CD8-positive, alpha-beta memory T cell (primary cell): Measurements from ENCODE around the gene MAP3K14. TPM values are rescaled to one million over a fixed set of nuclear protein-coding genes. Genes with fewer than 3 reads are reported as not detected.

Experiments used
- CTCF ChIA-PET: fragments of 350-600 bp; sonication (Branson Sonifier 250); formaldehyde crosslinking; loops from one replicate; lab custom pipeline; 2021; ENCODE audit warnings: antibody characterized with exemption; lab: Charles Lee
- POLR2A ChIA-PET: fragments of 350-600 bp; sonication (Branson Sonifier 250); formaldehyde crosslinking; loops from one replicate; lab custom pipeline; 2021; ENCODE audit warnings: antibody characterized with exemption; lab: Charles Lee
- DNase-seq, 5 donors: peaks; one replicate each; pipeline versions ENCODE4 v3.0.0 to v3.0.0-alpha.2; 2020 to 2022; ENCODE audit warnings: mixed read lengths in 1 of 5
- H3K27ac ChIP-seq: one replicate; pipeline ENCODE4 v1.7.0; 2013; ENCODE audit warnings: low read depth, mild to moderate bottlenecking, low read length, moderate library complexity
- H3K27me3 ChIP-seq: 2 replicates; pipeline ENCODE4 v1.7.0; 2013; ENCODE audit warnings: low read length, mild to moderate bottlenecking; ENCODE audit not compliant: insufficient read depth, poor library complexity, severe bottlenecking
- H3K36me3 ChIP-seq: 2 replicates; pipeline ENCODE4 v1.7.0; 2013; ENCODE audit warnings: mild to moderate bottlenecking, low read length, moderate library complexity; ENCODE audit not compliant: insufficient read depth
- H3K4me1 ChIP-seq: 2 replicates; pipeline ENCODE4 v1.7.0; 2013; ENCODE audit warnings: mild to moderate bottlenecking, low read length, moderate library complexity; ENCODE audit not compliant: insufficient read depth
- H3K4me3 ChIP-seq: 2 replicates; pipeline ENCODE4 v1.7.0; 2013; ENCODE audit warnings: mild to moderate bottlenecking, low read length
- H3K9me3 ChIP-seq: 2 replicates; pipeline ENCODE4 v1.7.0; 2013; ENCODE audit warnings: mild to moderate bottlenecking, low read length
- H3K27ac Mint-ChIP-seq, 8 donors: one replicate each; pipeline ENCODE4 v1.8.0; 2020 to 2021; ENCODE audit warnings: mixed read lengths in 8 of 8, mild to moderate bottlenecking in 6 of 8, inconsistent platforms in 3 of 8, moderate library complexity in 3 of 8
- H3K27me3 Mint-ChIP-seq, 2 donors: one replicate each; pipeline ENCODE4 v1.8.0; 2020 to 2021; ENCODE audit warnings: mixed read lengths in 2 of 2, mild to moderate bottlenecking in 1 of 2, moderate library complexity in 1 of 2
- H3K36me3 Mint-ChIP-seq, 3 donors: one replicate each; pipeline ENCODE4 v1.8.0; 2020 to 2021; ENCODE audit warnings: mixed read lengths in 3 of 3, inconsistent platforms in 1 of 3, mild to moderate bottlenecking in 1 of 3
- H3K4me1 Mint-ChIP-seq, 3 donors: one replicate each; pipeline ENCODE4 v1.8.0; 2020 to 2021; ENCODE audit warnings: mixed read lengths in 3 of 3, inconsistent platforms in 1 of 3, mild to moderate bottlenecking in 1 of 3
- H3K4me3 Mint-ChIP-seq, 7 donors: one replicate each; pipeline ENCODE4 v1.8.0; 2020 to 2021; ENCODE audit warnings: mixed read lengths in 7 of 7, mild to moderate bottlenecking in 6 of 7, moderate library complexity in 4 of 7, inconsistent platforms in 2 of 7
- H3K9me3 Mint-ChIP-seq, 5 donors: one replicate each; pipeline ENCODE4 v1.8.0; 2020 to 2022; ENCODE audit warnings: mixed read lengths in 5 of 5, mild to moderate bottlenecking in 3 of 5, moderate library complexity in 2 of 5, inconsistent platforms in 1 of 5
- polyA plus RNA-seq: library from polyadenylated mRNA; unstranded; fragments of 300-500 nt; fragmentation: Illumina TruSeq; gene quantifications from one replicate; pipeline ENCODE4 v1.2.3, GENCODE V29; 2021
- total RNA-seq, 2 experiments: library from RNA; stranded (reverse); gene quantifications; one replicate each; pipeline ENCODE4 v1.2.3, GENCODE V29; 2021

The MAP3K14 gene
- total and polyA plus RNA-seq, 3 experiments from 2014 or later: 9.0 to 62.4 (median 60.2) TPM

GRCh38 chr17:45224671-45225050, 92.2 kb downstream of the MAP3K14 start:
- peak in 3 of 5 donors; percentile 26 to 58 (median 53) for DNase-seq
- Mint-ChIP-seq H3K36me3 (peaks cover 0 to 63% (median 0%) of the 10 kb centered on the region in 3 donors), H3K27me3 (peaks cover 0 to 3% of the 10 kb centered on the region in 2 donors), H3K9me3 (no peaks in the 10 kb centered on the region), H3K4me1 (peaks cover 59 to 69% (median 65%) of the 10 kb centered on the region in 3 donors), H3K27ac (peak overlapping the region; percentile 97 to 100 (median 100)), H3K4me3 (peak overlapping the region; percentile 96 to 100 (median 99))
- H3K27ac ChIP-seq: peak overlapping the region; percentile 98
- H3K4me3 ChIP-seq: peak overlapping the region; percentile 95
- no peaks in the 10 kb centered on the region for H3K27me3 ChIP-seq
- ChIA-PET POLR2A (interaction anchor here (2.6 to 13.4 kb wide), 2 partner anchors 21 to 76 kb away, joined by 26 to 189 read pairs; partner anchors contain the start of gene HEXIM1), CTCF (interaction anchor here (1.2 to 13.8 kb wide), 6 partner anchors 9 to 160 kb away, joined by 3 to 409 read pairs (median 18); partner anchors contain the start of genes ACBD4 and MAP3K14)
- peaks cover 62% of the 10 kb centered on the region for H3K4me1 ChIP-seq
- H3K36me3 ChIP-seq: no peaks in the 10 kb centered on the region
- no peaks in the 10 kb centered on the region for H3K9me3 ChIP-seq

GRCh38 chr17:45223539-45224528, 93.0 kb downstream of the MAP3K14 start:
- H3K4me1 Mint-ChIP-seq: peaks cover 59 to 69% (median 66%) of the 10 kb centered on the region in 3 donors
- H3K27me3 Mint-ChIP-seq: peaks cover 0 to 1% of the 10 kb centered on the region in 2 donors
- H3K27ac Mint-ChIP-seq: peak overlapping the region; percentile 92 to 100 (median 100)
- no peaks in the 10 kb centered on the region for H3K9me3 Mint-ChIP-seq
- H3K4me1 ChIP-seq: peaks cover 62% of the 10 kb centered on the region
- peaks cover 2 to 67% (median 2%) of the 10 kb centered on the region in 3 donors for H3K36me3 Mint-ChIP-seq
- ChIA-PET POLR2A (interaction anchor here (0.7 to 13.4 kb wide), 3 partner anchors 8 to 21 kb away, joined by 3 to 189 read pairs (median 4); no protein-coding TSS in a partner anchor), CTCF (interaction anchor here (0.9 to 13.8 kb wide), 7 partner anchors 10 to 163 kb away, joined by 3 to 409 read pairs (median 21); partner anchors contain the start of gene ACBD4)
- H3K9me3 ChIP-seq: no peaks in the 10 kb centered on the region
- peak overlapping the region; percentile 96 to 100 (median 99) for H3K4me3 Mint-ChIP-seq
- no peaks in the 10 kb centered on the region for H3K27me3 ChIP-seq
- H3K27ac ChIP-seq: peak overlapping the region; percentile 98
- peak overlapping the region; percentile 95 for H3K4me3 ChIP-seq
- no peaks in the 10 kb centered on the region for H3K36me3 ChIP-seq
- peak; percentile 47 to 73 (median 53) for DNase-seq

DNA sequence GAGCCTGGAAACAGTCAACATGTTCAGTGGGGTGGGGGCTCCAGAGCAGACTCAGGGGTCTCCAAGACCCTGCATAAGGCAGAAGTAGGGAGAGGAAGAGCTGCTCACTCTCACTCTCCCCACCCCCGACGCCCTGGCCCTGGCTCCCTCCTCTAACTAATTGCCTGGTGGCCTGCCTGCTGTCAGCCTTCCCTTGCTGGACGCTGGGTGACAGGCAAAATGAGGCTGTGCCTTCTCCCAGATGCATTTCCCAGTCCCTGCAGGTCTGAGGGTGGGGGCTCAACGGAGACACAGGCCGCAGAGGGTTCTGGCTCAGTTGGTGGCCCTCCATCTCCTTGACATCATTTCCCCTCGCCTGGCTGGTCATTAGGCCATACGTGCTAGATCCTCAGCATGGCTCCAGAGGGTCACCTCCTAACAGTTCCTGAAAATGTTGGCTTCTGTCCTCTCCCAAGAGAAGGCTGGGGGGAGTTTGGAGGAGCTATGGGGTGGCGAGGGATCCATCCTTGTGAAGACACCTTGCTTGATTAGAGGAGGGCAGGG, 93.8 kb downstream of the MAP3K14 start:
- peak overlapping the region; percentile 96 to 100 (median 99) for H3K4me3 Mint-ChIP-seq
- H3K9me3 ChIP-seq: no peaks in the 10 kb centered on the region
- no peak for DNase-seq
- H3K4me3 ChIP-seq: peak overlapping the region; percentile 95
- H3K4me1 ChIP-seq: peaks cover 57% of the 10 kb centered on the region
- H3K9me3 Mint-ChIP-seq: no peaks in the 10 kb centered on the region
- POLR2A ChIA-PET: interaction anchor here (0.6 to 13.4 kb wide), 4 partner anchors 9 to 961 kb away, joined by 3 to 189 read pairs (median 4); no protein-coding TSS in a partner anchor
- H3K36me3 Mint-ChIP-seq: peaks cover 4 to 67% (median 4%) of the 10 kb centered on the region in 3 donors
- H3K4me1 Mint-ChIP-seq: peaks cover 54 to 64% (median 60%) of the 10 kb centered on the region in 3 donors
- peaks cover 0 to 1% of the 10 kb centered on the region in 2 donors for H3K27me3 Mint-ChIP-seq
- CTCF ChIA-PET: interaction anchor here (0.9 to 13.8 kb wide), 5 partner anchors 11 to 164 kb away, joined by 3 to 409 read pairs (median 21); partner anchors contain the start of gene ACBD4
- peak overlapping the region; percentile 92 to 100 (median 100) for H3K27ac Mint-ChIP-seq
- peaks cover 3% of the 10 kb centered on the region for H3K36me3 ChIP-seq
- H3K27ac ChIP-seq: peak overlapping the region; percentile 98
- H3K27me3 ChIP-seq: no peaks in the 10 kb centered on the region

DNA sequence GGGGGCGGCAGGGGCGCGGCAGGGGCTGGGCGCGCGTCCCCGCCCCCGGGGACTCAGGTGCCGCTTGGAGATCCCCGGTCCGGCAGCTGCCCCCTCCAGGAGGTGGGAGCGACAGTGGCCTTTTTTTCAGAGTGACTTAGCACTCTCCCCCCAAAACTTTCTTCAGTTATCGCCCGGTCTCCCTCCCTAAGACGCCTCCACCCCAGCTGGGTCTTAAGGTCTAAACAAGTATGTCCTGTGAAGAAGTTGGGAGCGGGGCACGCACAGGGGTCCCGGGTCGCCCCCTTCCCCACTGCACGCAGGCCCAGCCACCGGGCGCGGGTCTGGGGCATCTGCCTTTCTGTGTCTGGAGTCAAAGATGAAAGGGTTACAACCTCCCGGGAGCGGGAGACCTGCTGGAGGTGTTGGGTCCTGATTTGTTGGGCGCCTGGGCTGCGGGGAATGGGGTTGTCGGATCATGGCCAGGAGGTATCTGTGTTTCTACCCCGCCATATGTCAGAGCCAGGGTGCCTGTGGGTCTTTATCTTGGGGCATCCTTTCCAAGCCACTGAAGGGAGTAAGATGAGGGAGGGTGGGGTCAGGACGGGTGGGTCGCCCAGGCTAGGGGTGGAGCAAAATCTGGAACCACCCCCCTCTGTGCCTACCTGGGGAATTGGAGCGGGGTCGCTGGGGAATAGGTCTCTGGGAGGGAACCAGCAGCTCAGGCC, 94.4 kb downstream of the MAP3K14 start:
- H3K36me3 Mint-ChIP-seq: peaks cover 4 to 70% (median 4%) of the 10 kb centered on the region in 3 donors
- Histone ChIP-seq H3K27me3 (no peaks in the 10 kb centered on the region), H3K9me3 (no peaks in the 10 kb centered on the region), H3K4me1 (peaks cover 51% of the 10 kb centered on the region), H3K36me3 (peaks cover 3% of the 10 kb centered on the region), H3K27ac (peak overlapping the region; percentile 98), H3K4me3 (peak overlapping the region; percentile 95)
- peak overlapping the region; percentile 92 to 100 (median 100) for H3K27ac Mint-ChIP-seq
- DNase-seq: peak in 3 of 5 donors; percentile 41 to 68 (median 55)
- H3K4me1 Mint-ChIP-seq: peaks cover 47 to 61% (median 56%) of the 10 kb centered on the region in 3 donors
- H3K27me3 Mint-ChIP-seq: peaks cover 0 to 1% of the 10 kb centered on the region in 2 donors
- ChIA-PET CTCF (interaction anchor here (0.8 to 13.8 kb wide), 11 partner anchors 11 to 176 kb away, joined by 3 to 409 read pairs (median 8); partner anchors contain the start of genes ACBD4 and MAP3K14), POLR2A (interaction anchor here (0.6 to 13.4 kb wide), 10 partner anchors 8 to 962 kb away, joined by 3 to 189 read pairs (median 6); partner anchors contain the start of genes HEXIM1, HEXIM2 and MAP3K14)
- no peaks in the 10 kb centered on the region for H3K9me3 Mint-ChIP-seq
- peak overlapping the region; percentile 96 to 100 (median 99) for H3K4me3 Mint-ChIP-seq

GRCh38 chr17:45222014-45222288, 94.9 kb downstream of the MAP3K14 start:
- no peak for DNase-seq
- POLR2A ChIA-PET: interaction anchor here (0.7 to 13.4 kb wide), 7 partner anchors 8 to 95 kb away, joined by 3 to 189 read pairs (median 12); partner anchors contain the start of genes HEXIM1, HEXIM2 and MAP3K14
- Histone ChIP-seq H3K9me3 (no peaks in the 10 kb centered on the region), H3K27me3 (no peaks in the 10 kb centered on the region), H3K4me3 (peak overlapping the region; percentile 95), H3K4me1 (peaks cover 46% of the 10 kb centered on the region), H3K36me3 (peaks cover 3% of the 10 kb centered on the region), H3K27ac (peak overlapping the region; percentile 98)
- H3K4me3 Mint-ChIP-seq: peak overlapping the region in 3 of 7 donors; percentile 97 to 100 (median 99)
- no peaks in the 10 kb centered on the region for H3K9me3 Mint-ChIP-seq
- H3K4me1 Mint-ChIP-seq: peaks cover 43 to 58% (median 51%) of the 10 kb centered on the region in 3 donors
- H3K36me3 Mint-ChIP-seq: peaks cover 4 to 73% (median 4%) of the 10 kb centered on the region in 3 donors
- CTCF ChIA-PET: interaction anchor here (0.8 to 13.8 kb wide), 10 partner anchors 12 to 176 kb away, joined by 3 to 409 read pairs (median 6); partner anchors contain the start of genes ACBD4 and MAP3K14
- peak overlapping the region in 1 of 8 donors; percentile 100 for H3K27ac Mint-ChIP-seq
- peaks cover 0 to 1% of the 10 kb centered on the region in 2 donors for H3K27me3 Mint-ChIP-seq

DNA sequence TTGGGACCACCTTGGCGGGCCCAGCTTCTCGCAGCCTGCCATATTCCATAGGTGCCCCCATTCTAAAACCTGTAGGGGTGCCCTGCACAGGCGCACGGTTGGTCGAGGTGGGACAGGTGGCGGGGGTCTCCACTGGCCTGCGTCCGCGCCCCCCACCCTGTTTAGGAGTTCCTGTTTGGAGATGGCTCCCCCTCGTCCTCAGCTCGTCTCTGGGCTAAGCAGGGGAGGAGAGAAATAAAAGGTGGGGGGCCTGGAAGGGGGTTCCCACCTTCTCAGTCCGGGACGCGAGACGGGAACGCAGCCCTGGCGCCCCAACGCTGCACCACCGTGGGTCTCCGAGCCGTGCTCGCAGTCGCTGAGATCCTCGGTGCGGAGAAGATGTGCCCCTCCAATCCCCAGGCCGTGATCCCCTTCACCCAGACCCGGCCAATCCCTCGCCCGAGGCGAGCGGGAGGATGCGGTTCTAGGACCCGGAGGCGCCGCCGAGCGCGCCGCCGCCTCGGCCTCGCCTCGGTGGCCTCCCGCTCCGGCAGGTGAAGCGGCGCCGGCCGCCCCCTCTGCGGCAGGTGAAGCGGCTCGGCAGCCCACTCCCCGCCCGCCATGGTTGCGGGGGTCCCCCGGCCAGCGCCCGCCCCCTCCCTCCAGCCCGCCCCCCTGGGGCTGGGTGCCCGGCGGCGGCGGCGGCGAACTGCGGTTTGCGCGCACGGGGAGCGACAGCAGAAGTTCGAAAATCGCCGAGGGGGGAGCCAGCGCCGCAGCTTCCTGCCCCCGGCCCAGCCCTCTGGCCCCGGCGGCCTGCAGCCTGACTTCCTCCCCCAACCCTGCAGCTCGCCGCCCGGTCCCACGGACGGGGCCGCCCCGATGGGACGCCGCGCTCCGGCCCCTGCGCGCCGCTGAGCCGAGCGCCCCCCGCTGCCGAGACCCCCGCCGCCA, 95.5 kb downstream of the MAP3K14 start, which contains the start of gene FMNL1:
Gene FMNL1 (plus strand): TSS at position 805 of the 933 bp plus-strand sequence. CDS start 240 bp downstream, outside the sequence.
- H3K9me3 Mint-ChIP-seq: no peaks in the 10 kb centered on the region
- peaks cover 43 to 58% (median 49%) of the 10 kb centered on the region in 3 donors for H3K4me1 Mint-ChIP-seq
- Histone ChIP-seq H3K4me3 (peak within 1 kb of the TSS; percentile 95), H3K27ac (peak within 1 kb of the TSS; percentile 98), H3K36me3 (peaks cover 7% of the 10 kb centered on the region), H3K27me3 (no peaks in the 10 kb centered on the region), H3K4me1 (peaks cover 40% of the 10 kb centered on the region), H3K9me3 (no peaks in the 10 kb centered on the region)
- ChIA-PET CTCF (interaction anchor here (0.8 to 13.8 kb wide), 11 partner anchors 13 to 177 kb away, joined by 3 to 409 read pairs (median 4); partner anchors contain the start of genes ACBD4 and MAP3K14), POLR2A (interaction anchor here (0.5 to 13.4 kb wide), 10 partner anchors 9 to 96 kb away, joined by 3 to 189 read pairs (median 10); partner anchors contain the start of genes HEXIM1, HEXIM2 and MAP3K14)
- H3K27me3 Mint-ChIP-seq: peaks cover 0 to 1% of the 10 kb centered on the region in 2 donors
- DNase-seq: peak; percentile 54 to 79 (median 67)
- H3K27ac Mint-ChIP-seq: peak within 1 kb of the TSS; percentile 92 to 100 (median 100)
- peaks cover 8 to 73% (median 9%) of the 10 kb centered on the region in 3 donors for H3K36me3 Mint-ChIP-seq
- H3K4me3 Mint-ChIP-seq: peak within 1 kb of the TSS; percentile 96 to 100 (median 99)
